Measurements from ENCODE around the gene LETMD1. TPM values are rescaled to one million over a fixed set of nuclear protein-coding genes. Genes with fewer than 3 reads are reported as not detected.

The LETMD1 gene
- total and polyA plus RNA-seq, 2 of the 13 experiments (the other 11 are each of a cell fraction or from before 2014, with no cell fraction given), result 43.3 to 87.7 TPM

- TF ChIP-seq ZBTB14 (CRISPR knock-in tag; IDR thresholded peaks at IDR 0.05), result peak; percentile 41; the same call in 1 of the 2 replicates
- TF ChIP-seq RBM22 (optimal IDR thresholded peaks at IDR 0.05; ENCODE audit: low read length), result no peak
- peak; percentile 92 for TF ChIP-seq MXI1 (IDR thresholded peaks at IDR 0.05; ENCODE audit: borderline replicate concordance, low read depth, low read length)
- no peak for TF ChIP-seq ZNF7 (CRISPR knock-in tag; IDR thresholded peaks at IDR 0.05)
- TF ChIP-seq ZNF772 (CRISPR knock-in tag; IDR thresholded peaks at IDR 0.05), result peak; percentile 91
- no peak for TF ChIP-seq STAT5B (CRISPR knock-in tag; IDR thresholded peaks at IDR 0.05)
- TF ChIP-seq KDM3A (CRISPR knock-in tag; IDR thresholded peaks at IDR 0.05; ENCODE audit: low read depth), result peak; percentile 93
- no peak for TF ChIP-seq GTF3A (CRISPR knock-in tag; conservative IDR thresholded peaks at IDR 0.05)
- TF ChIP-seq MATR3 (CRISPR knock-in tag; IDR thresholded peaks at IDR 0.05), result no peak
- TF ChIP-seq GMEB2 (CRISPR knock-in tag; IDR thresholded peaks at IDR 0.05; ENCODE audit: low read depth), result no peak; the same call in 1 of the 2 replicates
- TF ChIP-seq ZNF513 (CRISPR knock-in tag; conservative IDR thresholded peaks at IDR 0.05), result 0 out of 2 replicates have a peak, but pooled peaks have one; percentile 19
- peak; percentile 91 for TF ChIP-seq ZSCAN31 (CRISPR knock-in tag; IDR thresholded peaks at IDR 0.05; ENCODE audit: low read depth)
- TF ChIP-seq ZNF383 (CRISPR knock-in tag; IDR thresholded peaks at IDR 0.05; ENCODE audit: borderline replicate concordance), result no peak
- peak; percentile 80; the same call in 1 of the 2 replicates for TF ChIP-seq ZMYM4 (CRISPR knock-in tag; IDR thresholded peaks at IDR 0.05)
- no peak for TF ChIP-seq MTA1 (CRISPR knock-in tag; IDR thresholded peaks at IDR 0.05; ENCODE audit: borderline replicate concordance)
- peak; percentile 90 for TF ChIP-seq ZNF777 (CRISPR knock-in tag; IDR thresholded peaks at IDR 0.05)
- no peak for TF ChIP-seq ZNF567 (CRISPR knock-in tag; IDR thresholded peaks at IDR 0.05; ENCODE audit: borderline replicate concordance)
- TF ChIP-seq ZSCAN5A (CRISPR knock-in tag; IDR thresholded peaks at IDR 0.05; ENCODE audit: borderline replicate concordance), result peak; percentile 92; the same call in 1 of the 2 replicates
- TF ChIP-seq GTF2F1 (IDR thresholded peaks at IDR 0.05; ENCODE audit: low read length), result no peak
- TF ChIP-seq ZNF558 (CRISPR knock-in tag; IDR thresholded peaks at IDR 0.05; ENCODE audit: borderline replicate concordance), result peak; percentile 98; the same call in 1 of the 2 replicates
- TF ChIP-seq WIZ (CRISPR knock-in tag; IDR thresholded peaks at IDR 0.05), result no peak
- TF ChIP-seq HNRNPL (IDR thresholded peaks at IDR 0.05; ENCODE audit: low read depth, low read length), result peak; percentile 71; the same call in 1 of the 2 replicates
- TF ChIP-seq SNAI1 (CRISPR knock-in tag; IDR thresholded peaks at IDR 0.05; ENCODE audit: borderline replicate concordance), result peak; percentile 90
- TF ChIP-seq ZNF143 (CRISPR knock-in tag; IDR thresholded peaks at IDR 0.05), result no peak
- no peak for TF ChIP-seq SAFB2 (CRISPR knock-in tag; IDR thresholded peaks at IDR 0.05; ENCODE audit: borderline replicate concordance, low read depth)
These were observed 22.1 kb upstream of the LETMD1 start, which contains the start of gene SLC11A2 (continued) for GRCh38 chr12:51025836-51026638.
